ENCODE measurements around the gene LSM8. TPM values are rescaled to one million over a fixed set of nuclear protein-coding genes. Genes with fewer than 3 reads are reported as not detected.
"Not testable (repeated sequence)": the region's sequence is repeated elsewhere in the genome, so short reads cannot be mapped to it uniquely, and the experiment has no call there.

LSM8 gene
- total RNA-seq (2021) = 55.0 and 61.5 TPM in 2 replicates
- percentile 97 among the genes with signal in this experiment for Bru-seq, nascent RNA
- percentile 97 among the genes with signal in this experiment for BruChase-seq, experiment 1, labeled RNA remaining after a 2-hour chase
- percentile 92 among the genes with signal in this experiment for BruChase-seq, experiment 2, labeled RNA remaining after a 6-hour chase
- long read RNA-seq, full-length matches to known transcripts = 84 of 93 reads
- long read RNA-seq, partial matches to known transcripts = 3 of 93 reads
- long read RNA-seq, other reads (novel, unspliced or antisense) = 6 of 93 reads

- peak within 1 kb of the TSS; percentile 93 for H2AFZ ChIP-seq
- H3K4me2 ChIP-seq = peak within 1 kb of the TSS; percentile 93
- peak; percentile 95 to 97 for DNase-seq
- H3K27me3 ChIP-seq (ENCODE audit: insufficient read depth, low read depth) = no peaks in the 10 kb centered on the region
- no peaks in the 10 kb centered on the region for H3K9me3 ChIP-seq (ENCODE audit: insufficient read depth, low read depth)
- TF ChIP-seq, protein P1, sequence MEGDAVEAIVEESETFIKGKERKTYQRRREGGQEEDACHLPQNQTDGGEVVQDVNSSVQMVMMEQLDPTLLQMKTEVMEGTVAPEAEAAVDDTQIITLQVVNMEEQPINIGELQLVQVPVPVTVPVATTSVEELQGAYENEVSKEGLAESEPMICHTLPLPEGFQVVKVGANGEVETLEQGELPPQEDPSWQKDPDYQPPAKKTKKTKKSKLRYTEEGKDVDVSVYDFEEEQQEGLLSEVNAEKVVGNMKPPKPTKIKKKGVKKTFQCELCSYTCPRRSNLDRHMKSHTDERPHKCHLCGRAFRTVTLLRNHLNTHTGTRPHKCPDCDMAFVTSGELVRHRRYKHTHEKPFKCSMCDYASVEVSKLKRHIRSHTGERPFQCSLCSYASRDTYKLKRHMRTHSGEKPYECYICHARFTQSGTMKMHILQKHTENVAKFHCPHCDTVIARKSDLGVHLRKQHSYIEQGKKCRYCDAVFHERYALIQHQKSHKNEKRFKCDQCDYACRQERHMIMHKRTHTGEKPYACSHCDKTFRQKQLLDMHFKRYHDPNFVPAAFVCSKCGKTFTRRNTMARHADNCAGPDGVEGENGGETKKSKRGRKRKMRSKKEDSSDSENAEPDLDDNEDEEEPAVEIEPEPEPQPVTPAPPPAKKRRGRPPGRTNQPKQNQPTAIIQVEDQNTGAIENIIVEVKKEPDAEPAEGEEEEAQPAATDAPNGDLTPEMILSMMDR (conservative IDR thresholded peaks at IDR 0.05) = no peak
- TF ChIP-seq EZH2 (IDR thresholded peaks at IDR 0.05; ENCODE audit: low read depth) = no peak
- peaks cover 18% of the 10 kb centered on the region for H3K4me1 ChIP-seq (replicated peaks; ENCODE audit: insufficient read depth)
- ChIA-PET POLR2A (ENCODE audit: unreplicated experiment) (no interaction called here), CTCF (no interaction called here)
- H3K4me3 ChIP-seq = peak within 1 kb of the TSS; percentile 91
- H3F3A ChIP-seq (ENCODE audit: insufficient read depth, low read depth) = no peaks in the 10 kb centered on the region
- peak within 1 kb of the TSS; percentile 66 for H3K27ac ChIP-seq
- H3K36me3 ChIP-seq (ENCODE audit: low read depth) = peaks cover 25% of the 10 kb centered on the region
- peaks cover 43% of the 10 kb centered on the region for H3K79me2 ChIP-seq (ENCODE audit: low read depth)
- BruUV-seq (replicated peaks) = no TSS peak
- intact Hi-C loops (cut with micrococcal nuclease; ENCODE audit: unreplicated experiment) = loop anchor here (5.0 kb wide), 1 partner anchor 187 kb away; no protein-coding TSS in a partner anchor
- H3K9me2 ChIP-seq (ENCODE audit: insufficient read depth) = no peaks in the 10 kb centered on the region
- H4K20me1 ChIP-seq (ENCODE audit: insufficient read depth) = no peaks in the 10 kb centered on the region
Measured at GRCh38 chr7:118183786-118184564, at the start of gene LSM8. TSS of gene LSM8 (plus strand) at chr7:118184164. CDS start at chr7:118184224, 60 bp downstream.

- H3K4me2 ChIP-seq; H3K9me3 ChIP-seq (ENCODE audit: insufficient read depth, low read depth); BruUV-seq (replicated peaks); H3K27ac ChIP-seq; H3K4me3 ChIP-seq; H3K4me1 ChIP-seq (replicated peaks; ENCODE audit: insufficient read depth); H3K36me3 ChIP-seq (ENCODE audit: low read depth); H2AFZ ChIP-seq; H3K27me3 ChIP-seq (ENCODE audit: insufficient read depth, low read depth); H3K9me2 ChIP-seq (ENCODE audit: insufficient read depth); CTCF ChIA-PET; DNase-seq; H3F3A ChIP-seq (ENCODE audit: insufficient read depth, low read depth); H4K20me1 ChIP-seq (ENCODE audit: insufficient read depth); POLR2A ChIA-PET (ENCODE audit: unreplicated experiment); H3K79me2 ChIP-seq (ENCODE audit: low read depth); intact Hi-C loops (cut with micrococcal nuclease; ENCODE audit: unreplicated experiment): not testable (repeated sequence)
Measured at GRCh38 chr7:118134420-118134819, 49.5 kb upstream of the LSM8 start.

DNA sequence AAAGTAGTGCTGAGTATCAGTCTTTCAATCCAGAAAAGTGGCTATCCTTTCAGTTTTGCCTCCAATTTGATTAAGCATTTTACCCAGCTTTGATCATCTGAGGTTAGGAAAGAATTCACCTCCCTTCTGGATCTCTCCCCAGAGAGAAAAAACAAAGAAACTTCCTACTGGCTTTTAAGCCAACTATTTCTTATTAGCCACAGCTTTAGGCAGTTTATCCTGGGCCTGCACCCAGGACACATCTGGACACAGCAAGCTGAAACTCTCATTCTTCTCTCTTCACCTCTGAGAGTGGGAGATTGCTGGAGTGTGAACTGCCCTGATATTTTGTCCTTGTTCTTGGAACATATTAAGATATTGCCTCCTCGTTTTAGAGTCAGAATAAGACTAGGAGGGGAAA, 43.5 kb upstream of the LSM8 start:
- BruUV-seq (replicated peaks) = no TSS peak
- CTCF ChIA-PET = no interaction called here
- intact Hi-C loops (cut with micrococcal nuclease; ENCODE audit: unreplicated experiment) = no loop called here

More for the DNA sequence above, 43.5 kb upstream of the LSM8 start:
- no peaks in the 10 kb centered on the region for H4K20me1 ChIP-seq (ENCODE audit: insufficient read depth)
- no peaks in the 10 kb centered on the region for H3K79me2 ChIP-seq (ENCODE audit: low read depth)
- H3F3A ChIP-seq (ENCODE audit: insufficient read depth, low read depth) = no peaks in the 10 kb centered on the region
- H3K27me3 ChIP-seq (ENCODE audit: insufficient read depth, low read depth) = no peaks in the 10 kb centered on the region
- no peaks in the 10 kb centered on the region for H3K36me3 ChIP-seq (ENCODE audit: low read depth)
- H3K4me3 ChIP-seq = no peak overlapping the region
- H3K4me1 ChIP-seq (replicated peaks; ENCODE audit: insufficient read depth) = no peaks in the 10 kb centered on the region
- no peak for DNase-seq
- TF ChIP-seq, protein P1 (conservative IDR thresholded peaks at IDR 0.05) = no peak
- TF ChIP-seq EZH2 (IDR thresholded peaks at IDR 0.05; ENCODE audit: low read depth) = no peak
- POLR2A ChIA-PET (ENCODE audit: unreplicated experiment) = no interaction called here
- no peak overlapping the region for H3K27ac ChIP-seq
- H3K4me2 ChIP-seq = no peak overlapping the region
- H3K9me3 ChIP-seq (ENCODE audit: insufficient read depth, low read depth) = no peaks in the 10 kb centered on the region
- no peaks in the 10 kb centered on the region for H3K9me2 ChIP-seq (ENCODE audit: insufficient read depth)
- no peak overlapping the region for H2AFZ ChIP-seq
